PFSK-1 (cell line): Measurements from ENCODE around the gene C1orf232.

ENCODE experiments used
- FOXP2 ChIP-seq: optimal IDR thresholded peaks from 2 replicates; pipeline ENCODE3; 2011; ENCODE audit warnings: borderline replicate concordance, control low read depth, inconsistent platforms; ENCODE audit not compliant: insufficient read depth; ENCODE audit errors: extremely low read length, extremely low read depth
- POLR2AphosphoS5 ChIP-seq: IDR thresholded peaks from 2 replicates; pipeline ENCODE4 v1.6.1; 2012; ENCODE audit warnings: low read depth, mild to moderate bottlenecking, control low read depth, low read length, moderate library complexity
- REST ChIP-seq, 2 experiments: IDR thresholded peaks; 2 replicates each; pipeline versions ENCODE4 v1.6.1 to v1.8.0; 2011 to 2012; ENCODE audit warnings: low read depth in 2 of 2, low read length in 2 of 2, control low read depth in 1 of 2, inconsistent platforms in 1 of 2, mild to moderate bottlenecking in 1 of 2, moderate library complexity in 1 of 2; ENCODE audit not compliant: insufficient read depth in 1 of 2
- SIN3A ChIP-seq: IDR thresholded peaks from 2 replicates; pipeline ENCODE4 v1.6.1; 2012; ENCODE audit warnings: mild to moderate bottlenecking, low read length, moderate library complexity, borderline replicate concordance; ENCODE audit not compliant: insufficient read depth
- TAF1 ChIP-seq: IDR thresholded peaks from 2 replicates; pipeline ENCODE4 v1.6.1; 2012; ENCODE audit warnings: low read length, control low read depth, borderline replicate concordance; ENCODE audit not compliant: insufficient read depth

C1orf232 gene

GRCh38 chr1:26166719-26167281, 2.0 kb downstream of the C1orf232 start:
- no peak for TF ChIP-seq REST (IDR thresholded peaks at IDR 0.05; ENCODE audit: insufficient read depth in 1 of 2, low read depth in 2 of 2, low read length in 2 of 2)
- no peak for TF ChIP-seq FOXP2
- TF ChIP-seq POLR2AphosphoS5 = no peak
- no peak for TF ChIP-seq TAF1
- TF ChIP-seq SIN3A = no peak

- TF ChIP-seq FOXP2 = no peak
- TF ChIP-seq TAF1 = no peak
- TF ChIP-seq POLR2AphosphoS5 = no peak
- TF ChIP-seq REST (IDR thresholded peaks at IDR 0.05; ENCODE audit: insufficient read depth in 1 of 2, low read depth in 2 of 2, low read length in 2 of 2) = no peak
- TF ChIP-seq SIN3A = no peak
Measured at GRCh38 chr1:26164861-26165842, 3.6 kb downstream of the C1orf232 start.

GRCh38 chr1:26164036-26164860, 4.5 kb downstream of the C1orf232 start:
- no peak for TF ChIP-seq REST (IDR thresholded peaks at IDR 0.05; ENCODE audit: insufficient read depth in 1 of 2, low read depth in 2 of 2, low read length in 2 of 2)
- TF ChIP-seq TAF1 = no peak
- no peak for TF ChIP-seq POLR2AphosphoS5
- no peak for TF ChIP-seq SIN3A
- no peak for TF ChIP-seq FOXP2

- TF ChIP-seq TAF1 = no peak
Measured at GRCh38 chr1:26163684-26164035, 5.1 kb downstream of the C1orf232 start.

GRCh38 chr1:26162220-26162709, 6.5 kb downstream of the C1orf232 start:
- TF ChIP-seq TAF1 (no peak), FOXP2 (no peak), POLR2AphosphoS5 (no peak), REST (IDR thresholded peaks at IDR 0.05; ENCODE audit: insufficient read depth in 1 of 2, low read depth in 2 of 2, low read length in 2 of 2) (no peak), SIN3A (no peak)
